MM.1S (cell line): ENCODE data around the gene RNF227.

Source experiments
- EZH2 ChIP-seq: fragments of 300-600 bp; sonication (generic); optimal IDR thresholded peaks from 2 replicates; pipeline ENCODE3; 2017; ENCODE audit warnings: low read depth, mild to moderate bottlenecking, antibody characterized with exemption, low read length, mixed read lengths
- TF ChIP-seq, protein P1 (sequence below): fragments of 300-600 bp; sonication (generic); IDR thresholded peaks from 2 replicates; pipeline ENCODE4 v1.5.1; 2016; ENCODE audit warnings: antibody characterized with exemption, low read length, mixed read lengths

DNA sequence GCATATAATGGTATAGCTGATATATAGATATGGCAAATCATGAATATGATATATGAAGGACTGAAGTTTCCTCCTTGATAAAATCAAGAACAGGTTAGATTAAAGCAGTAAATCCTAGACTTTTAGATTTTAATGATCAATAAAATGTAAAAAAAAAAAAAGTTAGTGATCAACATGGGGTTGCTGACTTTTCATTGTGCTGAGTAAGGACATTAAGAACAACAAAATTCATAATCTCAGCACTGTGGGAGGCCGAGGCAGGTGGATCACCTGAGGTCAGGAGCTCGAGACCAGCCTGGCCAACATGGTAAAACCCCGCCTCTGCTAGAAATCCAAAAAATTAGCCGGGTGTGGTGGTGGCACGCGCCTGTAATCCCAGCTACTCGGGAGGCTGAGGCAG is 37.9 kb downstream of the RNF227 start:
- TF ChIP-seq, protein P1, sequence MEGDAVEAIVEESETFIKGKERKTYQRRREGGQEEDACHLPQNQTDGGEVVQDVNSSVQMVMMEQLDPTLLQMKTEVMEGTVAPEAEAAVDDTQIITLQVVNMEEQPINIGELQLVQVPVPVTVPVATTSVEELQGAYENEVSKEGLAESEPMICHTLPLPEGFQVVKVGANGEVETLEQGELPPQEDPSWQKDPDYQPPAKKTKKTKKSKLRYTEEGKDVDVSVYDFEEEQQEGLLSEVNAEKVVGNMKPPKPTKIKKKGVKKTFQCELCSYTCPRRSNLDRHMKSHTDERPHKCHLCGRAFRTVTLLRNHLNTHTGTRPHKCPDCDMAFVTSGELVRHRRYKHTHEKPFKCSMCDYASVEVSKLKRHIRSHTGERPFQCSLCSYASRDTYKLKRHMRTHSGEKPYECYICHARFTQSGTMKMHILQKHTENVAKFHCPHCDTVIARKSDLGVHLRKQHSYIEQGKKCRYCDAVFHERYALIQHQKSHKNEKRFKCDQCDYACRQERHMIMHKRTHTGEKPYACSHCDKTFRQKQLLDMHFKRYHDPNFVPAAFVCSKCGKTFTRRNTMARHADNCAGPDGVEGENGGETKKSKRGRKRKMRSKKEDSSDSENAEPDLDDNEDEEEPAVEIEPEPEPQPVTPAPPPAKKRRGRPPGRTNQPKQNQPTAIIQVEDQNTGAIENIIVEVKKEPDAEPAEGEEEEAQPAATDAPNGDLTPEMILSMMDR, result no peak
- no peak for TF ChIP-seq EZH2
